NOMO-1 treated with DMSO at 0.1 percent for 48 hours (cell line): ENCODE measurements around the gene CRTC3.
"Not testable (repeated sequence)": the region's sequence is repeated elsewhere in the genome, so short reads cannot be mapped to it uniquely, and the experiment has no call there.

Source experiments
- DNase-seq: peaks from one replicate; lab custom pipeline; 2025; ENCODE audit not compliant: unreplicated experiment; lab: John Stamatoyannopoulos, UW

CRTC3 gene

DNA sequence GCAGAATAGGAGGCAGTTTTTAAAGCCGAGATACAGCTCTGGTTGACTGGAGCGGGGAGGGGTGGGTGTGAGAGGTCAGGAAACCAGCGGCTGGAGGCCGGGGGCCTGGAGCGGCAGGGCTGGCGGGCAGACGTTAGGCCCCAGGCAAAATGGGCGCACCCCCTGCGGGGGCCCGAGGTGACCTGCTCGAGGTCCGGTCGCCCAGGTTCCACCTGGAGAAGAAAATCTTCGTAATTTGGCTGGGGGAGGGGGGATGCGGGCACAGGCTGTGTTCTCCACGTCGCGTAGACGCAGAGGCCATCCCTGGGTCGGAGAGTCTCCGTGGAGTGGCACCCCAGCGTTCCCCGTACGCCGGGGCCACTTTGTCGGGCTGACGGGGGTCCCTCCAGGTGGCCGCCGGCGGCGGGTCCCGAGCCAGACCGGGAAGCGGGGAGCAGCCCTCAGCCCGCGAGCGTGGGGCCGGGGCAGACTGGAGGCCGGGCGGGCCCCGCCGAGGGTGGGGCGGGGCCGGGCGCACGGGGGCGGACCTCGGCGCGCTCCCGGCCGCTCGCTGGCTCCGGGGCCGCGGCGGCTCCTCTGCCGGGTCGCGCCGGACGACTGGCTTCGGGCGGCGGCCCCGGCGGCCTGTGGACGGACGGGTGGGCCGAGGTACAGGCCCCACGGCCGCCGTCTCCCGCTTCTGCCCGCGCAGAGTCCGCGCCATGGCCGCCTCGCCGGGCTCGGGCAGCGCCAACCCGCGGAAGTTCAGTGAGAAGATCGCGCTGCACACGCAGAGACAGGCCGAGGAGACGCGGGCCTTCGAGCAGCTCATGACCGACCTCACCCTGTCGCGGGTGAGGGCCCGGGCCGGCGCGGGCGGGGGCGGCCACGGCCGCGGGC is at the start of gene CRTC3:
TSS of gene CRTC3 (plus strand) at position 553 of the 879 bp plus-strand sequence. CDS start at position 702, 149 bp downstream.
- DNase-seq = peak; percentile 42

DNA sequence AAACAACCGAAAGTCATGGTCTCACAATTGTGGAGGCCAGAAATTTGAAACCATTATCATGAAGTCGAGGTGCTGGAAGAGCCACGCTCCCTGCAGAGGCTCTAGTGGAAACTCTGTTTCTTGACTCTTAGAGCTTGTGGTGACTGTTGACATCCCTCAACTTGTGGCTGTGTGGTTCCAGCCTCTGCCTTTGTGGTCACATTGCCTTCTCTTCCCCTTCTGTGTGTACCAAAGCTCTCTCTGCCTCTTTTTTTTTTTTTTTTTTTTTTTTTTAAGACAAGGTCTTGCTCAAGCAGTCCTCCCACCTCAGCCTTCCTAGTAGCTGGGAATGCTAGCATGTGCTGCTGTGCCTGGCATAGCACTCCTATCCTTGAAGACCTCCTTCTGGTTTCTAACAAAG is 48.7 kb upstream of the CRTC3 start:
- DNase-seq = peak; percentile 84

DNA sequence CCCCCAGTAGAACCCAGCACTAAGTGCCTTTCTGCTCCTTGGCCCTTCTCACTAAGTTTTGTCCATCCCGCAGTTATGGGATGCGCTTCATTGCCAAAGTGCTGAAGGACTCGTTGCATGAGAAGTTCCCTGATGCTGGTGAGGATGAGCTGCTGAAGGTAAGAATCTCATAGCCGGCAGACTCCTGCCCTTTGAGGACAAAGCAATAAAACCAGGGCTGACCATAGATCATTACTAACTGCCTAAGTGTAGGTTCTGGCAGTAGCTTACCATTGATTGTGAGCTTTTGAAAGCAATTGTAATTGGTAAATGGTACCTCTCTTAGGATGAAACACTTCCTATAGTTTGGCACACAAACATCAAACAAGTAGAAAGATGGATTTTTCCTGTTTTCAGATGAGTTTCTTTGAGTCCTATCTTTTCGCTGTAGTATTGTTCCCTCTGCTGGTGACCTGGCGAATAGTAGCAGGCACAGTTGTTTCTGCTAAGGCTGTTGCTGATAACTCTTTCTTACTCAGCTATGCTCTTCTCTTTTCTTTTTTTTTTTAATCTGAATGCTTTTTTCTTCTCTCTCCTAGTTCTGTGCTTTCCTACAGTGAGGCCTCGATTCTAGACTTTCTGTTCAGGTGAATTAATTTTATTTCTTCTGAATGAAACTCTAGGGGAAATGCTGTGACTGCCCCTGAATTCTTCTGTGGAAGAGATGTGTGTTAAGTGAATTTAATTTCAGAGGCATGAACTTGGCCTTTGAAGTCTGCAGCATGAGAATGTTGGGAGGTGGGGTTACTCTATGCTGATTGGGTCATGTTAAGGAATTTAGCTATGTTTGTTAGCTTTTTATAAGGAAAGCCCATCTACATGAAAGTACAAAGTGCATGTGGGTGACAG is 47.4 kb upstream of the CRTC3 start:
- DNase-seq = peak; percentile 17

GRCh38 chr15:90483012-90483307 is 46.8 kb upstream of the CRTC3 start:
- no peak for DNase-seq

DNA sequence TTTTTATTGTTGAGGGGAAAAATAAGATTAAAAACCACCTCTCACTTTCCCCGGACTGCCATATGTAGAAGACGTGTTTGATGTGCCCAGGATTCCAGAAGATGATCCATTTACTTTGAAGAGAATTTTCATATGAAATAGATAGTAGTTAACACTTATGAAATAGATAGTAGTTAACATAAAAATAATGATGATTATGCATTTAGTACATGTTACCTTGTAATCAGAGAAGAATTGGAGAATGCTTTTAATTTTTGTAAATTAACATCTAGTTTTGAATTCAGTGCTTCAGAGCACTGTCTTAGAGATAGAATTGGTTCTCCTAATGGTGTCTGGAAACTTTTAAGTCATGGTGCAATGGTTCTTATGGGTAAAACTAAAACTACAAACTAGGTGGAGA is 46.1 kb upstream of the CRTC3 start:
- DNase-seq = no peak

- DNase-seq = no peak
Measured at GRCh38 chr15:90487186-90487585, 42.5 kb upstream of the CRTC3 start.

- DNase-seq = no peak
Measured at GRCh38 chr15:90489514-90489913, 40.2 kb upstream of the CRTC3 start.

GRCh38 chr15:90489944-90490343 is 39.8 kb upstream of the CRTC3 start:
- DNase-seq = no peak

DNA sequence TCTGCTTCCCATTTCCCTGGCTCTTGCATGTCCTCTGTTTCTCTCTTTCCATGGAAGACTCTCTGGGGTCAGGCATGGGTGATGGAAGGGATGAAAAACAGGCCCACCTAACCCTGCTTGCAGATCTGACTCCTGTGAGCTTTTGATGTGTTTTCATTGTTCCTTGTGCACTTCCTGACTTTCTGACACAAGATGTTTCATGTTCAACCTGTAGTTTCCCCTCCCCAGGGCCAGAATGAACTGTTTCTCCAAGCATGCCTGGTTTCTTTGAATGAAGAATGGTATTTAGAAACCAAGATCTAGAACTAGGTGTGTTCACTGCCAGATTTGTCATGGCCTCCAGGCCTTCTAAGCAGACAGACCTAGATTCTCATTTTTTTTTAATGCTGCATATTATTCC is 36.1 kb upstream of the CRTC3 start:
- DNase-seq = no peak

DNA sequence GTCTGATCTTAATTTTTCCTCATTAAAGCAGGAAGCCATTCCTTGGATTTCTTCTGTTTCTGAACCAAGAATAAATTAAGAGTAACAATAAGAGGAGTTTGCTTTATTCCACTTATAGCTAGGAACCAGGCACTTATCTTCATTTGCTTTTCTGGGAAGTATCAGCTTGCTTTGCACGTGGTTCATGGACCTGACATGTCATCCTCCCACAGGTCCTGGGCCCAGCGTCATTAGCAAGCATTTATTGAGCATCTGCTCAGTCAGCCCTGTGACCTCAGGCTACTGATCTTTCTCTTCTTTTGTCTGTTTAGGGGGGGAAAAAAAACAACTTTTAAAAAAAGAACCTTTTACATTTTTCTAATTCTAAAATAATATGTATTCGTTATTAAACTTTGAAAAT is 34.7 kb upstream of the CRTC3 start:
- no peak for DNase-seq

GRCh38 chr15:90496791-90497190 is 32.9 kb upstream of the CRTC3 start:
- no peak for DNase-seq

DNA sequence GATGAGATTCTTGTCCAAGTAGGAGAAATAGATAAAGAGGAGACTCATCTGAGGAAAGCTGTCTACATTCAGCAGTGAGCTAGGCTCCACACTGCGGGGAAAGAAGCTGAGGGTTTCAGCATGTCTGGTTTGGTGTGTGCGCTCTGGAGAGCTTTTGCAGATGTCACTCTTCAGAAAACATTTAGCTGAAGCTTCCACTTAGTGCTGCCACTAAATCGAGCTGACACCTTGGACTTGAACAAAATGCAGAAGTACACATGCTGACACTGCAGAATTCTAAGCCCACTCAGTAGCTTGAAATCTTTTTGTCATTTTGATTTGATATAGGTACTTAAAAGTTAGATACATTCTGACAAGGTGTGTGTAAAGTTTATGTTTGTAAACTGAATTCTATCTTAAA is 32.3 kb upstream of the CRTC3 start:
- DNase-seq = no peak

DNA sequence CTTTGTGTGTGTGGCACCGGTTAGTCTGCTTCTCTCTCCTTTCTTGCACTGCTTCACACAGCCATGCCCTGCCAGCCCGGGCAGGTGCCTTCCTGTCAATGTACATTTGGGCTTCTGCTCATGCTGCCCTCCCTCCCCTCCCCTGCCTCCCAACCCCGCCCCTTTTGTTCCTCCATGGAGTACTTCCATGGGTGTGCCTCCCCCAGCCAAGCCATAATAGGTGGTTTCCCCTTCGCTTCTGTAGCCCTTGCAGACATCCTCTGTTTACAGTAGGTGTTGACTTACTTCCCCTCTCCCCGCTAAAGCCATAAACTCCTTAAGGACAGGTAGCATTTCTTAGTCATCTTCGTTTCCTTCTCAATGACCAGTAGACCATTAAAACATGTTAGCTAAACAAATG is 31.8 kb upstream of the CRTC3 start:
- DNase-seq = no peak

GRCh38 chr15:90500171-90500570 is 29.6 kb upstream of the CRTC3 start:
- no peak for DNase-seq

GRCh38 chr15:90501898-90502297 is 27.8 kb upstream of the CRTC3 start:
- DNase-seq = no peak

DNA sequence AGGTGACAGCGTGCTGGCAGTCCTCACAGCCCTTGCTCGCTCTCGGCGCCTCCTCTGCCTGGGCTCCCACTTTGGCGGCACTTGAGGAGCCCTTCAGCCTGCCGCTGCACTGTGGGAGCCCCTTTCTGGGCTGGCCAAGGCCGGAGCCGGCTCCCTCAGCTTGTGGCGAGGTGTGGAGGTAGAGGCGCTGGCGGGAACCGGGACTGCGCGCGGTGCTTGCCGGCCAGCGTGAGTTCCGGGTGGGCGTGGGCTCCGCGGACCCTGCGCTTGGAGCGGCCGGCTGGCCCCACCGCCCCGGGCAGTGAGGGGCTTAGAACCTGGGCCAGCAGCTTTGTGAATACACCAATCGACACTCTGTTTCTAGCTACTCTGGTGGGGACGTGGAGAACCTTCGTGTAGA is 18.9 kb upstream of the CRTC3 start:
- not testable (repeated sequence) for DNase-seq

- DNase-seq = not testable (repeated sequence)
Measured at GRCh38 chr15:90511211-90511618, 18.5 kb upstream of the CRTC3 start.

DNA sequence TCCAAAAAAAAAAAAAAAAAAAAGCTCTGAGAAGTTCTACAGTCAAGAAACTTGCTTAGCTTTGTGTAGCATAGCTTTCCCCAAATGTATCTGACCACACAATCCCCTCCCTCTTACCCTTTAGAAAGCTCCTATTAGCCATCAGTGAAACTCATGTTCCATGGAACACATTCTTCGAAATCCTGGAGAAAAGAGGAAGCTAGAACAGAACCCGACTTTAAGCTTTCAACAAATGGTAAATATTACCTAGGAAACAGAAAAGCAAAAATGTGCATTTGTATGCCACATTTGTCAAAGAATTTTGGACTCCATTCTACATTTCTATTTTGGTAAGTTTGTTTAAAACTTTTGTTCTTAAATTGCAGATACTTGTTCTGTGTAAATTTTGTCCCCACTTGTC is 17.4 kb upstream of the CRTC3 start:
- DNase-seq = no peak

- no peak for DNase-seq
Measured at GRCh38 chr15:90512981-90513380, 16.7 kb upstream of the CRTC3 start.

DNA sequence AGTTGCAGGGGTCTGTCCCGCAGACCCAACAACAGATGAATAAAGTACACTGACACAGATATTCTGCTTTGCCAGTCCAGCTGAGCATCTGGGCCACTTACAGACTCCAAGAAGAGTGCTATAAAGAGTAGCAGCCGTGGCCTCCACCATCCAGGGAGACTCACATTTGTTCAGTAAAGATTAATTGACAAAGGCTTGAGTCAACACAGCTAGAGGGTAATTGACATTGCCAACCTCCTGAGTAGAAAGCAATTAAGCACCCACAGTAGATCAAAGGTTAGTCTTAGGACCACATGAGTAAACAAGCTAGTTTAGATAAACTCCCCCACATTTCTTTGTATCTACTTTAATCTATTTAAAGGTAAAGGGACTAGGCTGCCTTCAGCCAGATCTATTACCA is 16.3 kb upstream of the CRTC3 start:
- DNase-seq = no peak

- not testable (repeated sequence) for DNase-seq
Measured at GRCh38 chr15:90513893-90514292, 15.8 kb upstream of the CRTC3 start.

DNA sequence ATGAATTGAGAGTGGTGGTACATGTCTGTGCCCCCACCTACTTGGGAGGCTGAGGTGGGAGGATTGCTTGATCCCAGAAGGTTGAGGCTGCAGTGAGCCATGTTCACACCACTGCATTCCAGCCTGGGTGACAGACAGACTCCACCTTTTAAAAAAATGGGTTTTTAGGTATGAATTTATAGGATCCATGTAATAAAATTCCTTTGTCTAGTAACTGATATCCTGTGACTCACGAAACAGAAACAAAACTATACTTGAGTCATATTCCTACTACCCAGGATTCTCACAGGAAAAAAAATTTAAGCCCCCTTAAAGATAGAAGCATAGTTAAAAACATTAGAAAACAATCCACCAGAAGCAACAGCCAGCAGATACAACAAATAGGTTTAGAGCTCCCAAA is 10.0 kb upstream of the CRTC3 start:
- no peak for DNase-seq
